GM18507 (cell line): ENCODE measurements around the gene ZRANB1.

Experiments used
- DNase-seq: peaks from one replicate; pipeline ENCODE4 v3.0.0; 2011; ENCODE audit warnings: low read depth; ENCODE audit not compliant: insufficient read length; ENCODE audit errors: extremely low spot score
- FAIRE-seq: peaks from 2 replicates; lab custom pipeline; 2011; peaks lifted over from hg19 to GRCh38; lab: Jason Lieb, UNC

The ZRANB1 gene

DNA sequence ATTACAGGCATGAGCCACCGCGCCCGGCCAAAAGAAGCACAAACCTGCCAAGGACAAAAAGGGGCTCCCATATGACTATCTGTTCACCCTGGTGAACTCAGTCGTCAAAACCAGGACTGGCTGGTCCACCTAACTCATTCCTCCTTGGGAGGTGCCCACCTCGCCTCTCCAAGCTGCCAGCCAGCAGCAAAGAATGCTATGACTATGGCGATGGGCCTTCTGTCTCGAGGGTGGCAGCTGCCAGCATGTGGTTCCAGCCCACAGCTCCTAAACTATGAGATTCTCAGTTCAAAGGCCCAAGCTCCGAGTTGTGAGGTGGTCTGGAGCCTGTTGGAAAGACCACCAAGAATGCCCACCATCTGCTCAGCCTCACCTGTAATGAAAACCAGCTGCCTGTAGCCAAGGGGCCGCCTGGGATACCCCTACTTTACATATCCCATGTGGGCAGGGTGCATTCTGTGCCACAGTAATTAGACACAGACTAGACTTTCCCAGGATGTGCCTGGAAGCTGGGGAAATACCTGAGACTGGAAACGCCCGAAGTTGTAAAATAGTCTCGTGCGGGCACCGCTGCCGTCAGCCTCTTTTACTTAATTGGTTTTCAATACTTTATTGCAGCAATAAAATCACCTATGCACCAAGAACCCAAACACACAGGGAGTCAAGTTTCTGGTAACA, 71.1 kb downstream of the ZRANB1 start:
- FAIRE-seq: no peak

GRCh38 chr10:125013529-125013872, 71.6 kb downstream of the ZRANB1 start:
- DNase-seq (no peak), FAIRE-seq (no peak)

More for the DNA sequence above, 71.1 kb downstream of the ZRANB1 start:
- no peak for DNase-seq

- FAIRE-seq: no peak
- DNase-seq: no peak
Observed at GRCh38 chr10:125014086-125014830, 72.3 kb downstream of the ZRANB1 start.

DNA sequence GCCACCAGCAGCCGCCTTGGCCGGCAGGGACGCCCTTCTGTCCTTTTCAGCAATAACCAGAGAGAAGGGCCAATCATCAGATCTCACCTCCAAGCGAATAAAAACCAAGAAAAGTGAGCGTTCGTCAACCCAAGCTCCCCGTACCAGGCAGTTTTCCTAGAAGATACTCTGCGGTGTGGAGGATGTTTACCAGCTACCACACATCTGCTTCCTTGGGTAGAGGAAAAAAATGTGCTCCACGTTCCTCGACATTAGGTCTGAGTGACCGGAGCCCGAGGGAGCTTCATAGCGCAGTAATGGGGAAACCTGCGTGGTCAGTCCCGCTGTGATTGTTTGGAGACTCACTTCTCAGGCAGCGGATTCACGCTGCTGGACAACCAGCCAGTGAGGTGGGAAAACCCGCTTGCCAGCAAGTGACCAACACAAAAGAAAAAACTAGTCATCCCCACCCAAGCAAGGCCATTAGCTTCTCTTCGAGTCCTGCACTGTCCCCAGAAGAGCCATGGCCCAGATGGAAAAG, 73.0 kb downstream of the ZRANB1 start:
- FAIRE-seq: no peak
- DNase-seq: no peak

DNA sequence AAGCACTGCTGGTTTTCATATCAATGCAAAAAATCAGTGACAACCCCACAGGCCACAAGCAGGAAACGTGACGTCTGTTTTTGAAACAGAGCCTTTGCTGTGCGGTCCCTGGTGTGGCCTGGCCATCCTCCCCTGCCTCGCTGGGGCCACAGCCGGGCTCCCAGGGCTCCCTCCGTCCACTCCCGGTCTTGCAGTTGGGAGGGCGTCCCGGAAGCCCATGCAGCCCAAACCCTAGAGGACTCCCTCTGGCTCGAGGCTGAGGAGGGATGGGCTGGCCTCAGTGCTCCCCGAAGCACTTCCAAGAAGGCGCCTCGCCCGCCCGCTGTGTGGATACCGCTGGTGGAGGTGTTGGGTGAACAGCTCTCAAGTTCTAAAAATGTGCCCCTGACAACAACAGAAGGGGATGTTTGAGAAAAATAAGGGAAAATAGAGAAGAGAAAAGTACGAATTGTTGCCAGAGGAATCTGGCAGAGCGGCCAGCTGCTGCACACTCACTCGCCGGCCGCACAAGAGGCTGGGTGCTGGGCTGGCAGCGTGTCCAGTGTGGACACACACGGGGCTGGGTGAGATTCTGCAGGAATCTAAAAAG, 73.5 kb downstream of the ZRANB1 start:
- FAIRE-seq: no peak
- no peak for DNase-seq

- FAIRE-seq (no peak), DNase-seq (no peak)
Observed at GRCh38 chr10:125016123-125016522, 74.2 kb downstream of the ZRANB1 start.

DNA sequence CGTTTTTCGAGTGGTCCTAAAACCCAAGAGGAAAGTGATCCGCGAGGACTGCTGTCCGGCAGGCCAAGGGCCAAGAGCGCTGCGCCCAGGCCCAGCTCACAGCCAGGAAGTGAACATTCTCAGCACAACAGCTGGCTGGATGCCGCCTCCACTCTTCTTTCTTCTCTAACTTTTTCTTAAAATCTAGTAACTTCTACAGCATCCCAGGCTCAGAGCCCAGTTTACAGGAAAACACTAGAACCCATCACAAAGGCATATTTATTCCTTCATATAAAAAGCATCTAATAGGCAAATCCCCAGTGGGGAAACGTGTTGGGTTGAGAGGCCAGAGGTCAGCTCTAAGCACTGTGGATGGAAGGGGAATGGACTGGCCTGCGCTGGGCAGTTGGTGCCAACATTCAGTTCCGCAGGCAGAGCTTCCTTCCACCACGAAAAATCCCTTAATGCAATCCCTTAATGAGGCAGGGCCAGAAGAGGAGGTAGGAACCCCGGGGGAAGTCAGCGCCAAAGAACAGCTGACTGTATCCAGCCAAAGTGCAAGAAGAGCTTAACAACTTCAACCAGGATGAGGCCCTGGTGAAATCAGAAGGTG, 74.8 kb downstream of the ZRANB1 start:
- no peak for DNase-seq
- no peak for FAIRE-seq

DNA sequence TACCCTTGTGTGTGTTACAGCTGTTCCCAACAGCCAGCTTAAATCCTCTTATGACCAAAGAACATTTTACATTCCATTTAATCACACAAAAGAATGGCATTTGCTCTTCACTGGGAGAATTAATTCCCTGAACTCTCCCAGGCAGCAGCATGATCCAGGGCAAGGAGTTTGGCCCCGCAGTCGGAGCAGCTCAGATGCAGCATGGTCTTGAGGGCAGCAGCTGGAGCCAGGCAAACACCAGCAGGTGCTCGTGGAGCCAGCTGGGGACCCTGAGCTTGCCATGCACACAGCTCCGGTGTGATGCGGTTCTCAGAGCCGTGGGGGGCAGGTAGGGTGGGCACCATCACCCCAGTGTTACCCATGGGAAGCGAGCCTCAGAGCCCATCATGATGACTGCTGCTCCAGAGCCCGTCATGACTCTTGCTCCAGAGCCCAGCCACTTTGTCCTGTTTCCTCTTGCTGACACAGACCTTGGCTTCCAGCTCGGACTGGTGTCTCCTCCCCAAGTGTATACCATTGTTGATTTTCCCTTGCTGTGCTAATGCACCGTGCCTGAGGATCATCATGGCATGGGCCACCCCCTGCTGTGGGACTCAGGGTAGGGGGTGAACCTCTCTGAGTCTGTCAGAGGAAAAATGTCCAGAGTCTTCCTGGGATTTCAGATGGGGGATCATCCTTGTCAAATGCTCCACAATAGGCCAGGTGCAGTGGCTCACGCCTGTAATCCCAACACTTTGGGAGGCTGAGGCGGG, 75.8 kb downstream of the ZRANB1 start:
- FAIRE-seq: no peak
- no peak for DNase-seq

GRCh38 chr10:125018576-125019143, 76.7 kb downstream of the ZRANB1 start:
- no peak for FAIRE-seq
- DNase-seq: no peak

DNA sequence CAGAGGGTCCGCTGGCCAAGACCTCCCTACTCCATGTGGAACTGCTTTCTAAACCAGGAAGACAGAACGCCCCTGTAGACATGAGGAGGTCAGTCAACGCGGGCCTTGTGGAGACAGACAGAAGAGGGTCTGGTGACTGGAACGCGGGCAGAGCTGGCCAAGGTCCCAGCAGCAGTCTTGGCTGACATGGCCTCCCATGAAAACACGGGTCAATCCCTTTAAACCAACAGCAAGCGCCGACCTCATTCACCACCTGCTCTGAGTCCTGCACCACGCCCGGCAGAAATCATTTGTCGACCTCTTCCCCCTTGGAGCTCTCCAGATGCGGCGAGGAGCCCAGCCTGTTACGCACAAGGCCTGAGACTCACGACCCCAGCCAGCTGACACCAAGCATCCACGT, 78.5 kb downstream of the ZRANB1 start:
- no peak for DNase-seq
- no peak for FAIRE-seq

DNA sequence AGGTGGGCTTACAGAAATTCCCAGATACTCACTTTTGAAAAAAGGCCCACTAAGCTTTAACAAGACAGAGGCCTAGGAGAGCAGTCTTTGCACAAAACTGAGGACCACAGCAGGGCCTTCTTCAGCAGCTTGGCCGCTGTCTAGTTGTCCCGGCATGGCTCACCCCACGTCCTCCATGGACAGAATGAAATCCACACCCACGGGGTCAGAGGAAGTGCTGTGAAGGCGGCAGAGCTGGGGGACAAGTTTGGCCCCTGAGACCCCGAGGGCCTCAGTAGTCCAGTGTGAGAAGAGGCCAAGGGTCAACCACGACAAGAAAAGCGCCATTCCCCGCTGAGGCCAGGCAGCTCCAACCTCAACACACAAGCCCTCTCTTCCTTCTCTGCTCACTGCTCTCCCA, 78.9 kb downstream of the ZRANB1 start:
- DNase-seq (no peak), FAIRE-seq (no peak)

DNA sequence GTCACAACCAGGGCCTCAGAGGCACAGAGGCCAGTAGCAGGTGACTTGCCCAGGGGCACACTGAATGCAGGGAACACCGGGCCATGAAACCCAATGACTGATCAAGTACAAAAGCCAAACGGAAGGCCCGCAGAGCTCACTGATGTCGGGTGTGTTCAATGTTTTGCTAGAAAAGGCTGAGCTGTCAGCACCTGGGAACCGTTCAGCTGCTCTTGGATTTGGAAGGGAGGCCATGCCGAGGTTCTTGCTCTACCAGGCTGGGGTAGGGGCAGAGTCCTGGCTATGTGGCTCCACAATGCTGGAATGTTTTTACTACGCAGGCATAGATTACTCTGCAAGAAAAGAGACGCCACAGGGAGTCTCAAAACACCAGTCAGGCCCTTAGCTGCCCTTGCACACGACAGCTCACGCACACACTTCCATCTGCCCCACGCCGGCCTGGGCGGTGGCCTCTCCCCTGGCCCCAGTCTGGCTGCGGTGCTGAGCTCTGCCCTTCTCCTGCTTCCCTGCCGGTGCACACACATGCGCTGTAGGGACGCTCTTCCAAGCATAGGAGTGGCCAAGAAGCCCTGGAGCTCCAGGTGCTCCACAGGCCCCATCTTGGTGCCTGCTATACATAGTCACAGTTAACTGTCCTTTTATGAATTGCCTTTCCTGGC, 79.9 kb downstream of the ZRANB1 start:
- DNase-seq (no peak), FAIRE-seq (no peak)

GRCh38 chr10:125022671-125023070, 80.7 kb downstream of the ZRANB1 start:
- FAIRE-seq: no peak
- DNase-seq: no peak

DNA sequence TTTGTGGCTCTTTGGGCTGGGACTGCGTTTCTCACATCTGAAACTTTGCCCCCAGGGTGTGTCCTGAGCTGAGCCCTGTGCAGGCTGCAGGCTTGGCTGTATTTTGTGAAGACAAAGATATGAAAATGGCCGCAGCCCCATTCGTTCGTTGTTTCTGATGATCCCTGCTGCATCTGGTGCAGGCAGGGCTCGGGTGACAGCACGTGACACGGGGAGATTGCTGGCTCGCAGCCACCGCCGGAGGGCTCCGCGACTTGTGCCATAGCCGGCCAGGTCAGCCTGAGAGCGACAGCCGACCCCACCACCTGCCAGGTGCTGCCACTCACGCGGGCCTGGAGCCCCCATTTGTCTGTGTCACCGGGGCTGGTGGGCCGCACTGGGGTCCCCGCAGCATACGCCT, 81.3 kb downstream of the ZRANB1 start:
- no peak for DNase-seq

DNA sequence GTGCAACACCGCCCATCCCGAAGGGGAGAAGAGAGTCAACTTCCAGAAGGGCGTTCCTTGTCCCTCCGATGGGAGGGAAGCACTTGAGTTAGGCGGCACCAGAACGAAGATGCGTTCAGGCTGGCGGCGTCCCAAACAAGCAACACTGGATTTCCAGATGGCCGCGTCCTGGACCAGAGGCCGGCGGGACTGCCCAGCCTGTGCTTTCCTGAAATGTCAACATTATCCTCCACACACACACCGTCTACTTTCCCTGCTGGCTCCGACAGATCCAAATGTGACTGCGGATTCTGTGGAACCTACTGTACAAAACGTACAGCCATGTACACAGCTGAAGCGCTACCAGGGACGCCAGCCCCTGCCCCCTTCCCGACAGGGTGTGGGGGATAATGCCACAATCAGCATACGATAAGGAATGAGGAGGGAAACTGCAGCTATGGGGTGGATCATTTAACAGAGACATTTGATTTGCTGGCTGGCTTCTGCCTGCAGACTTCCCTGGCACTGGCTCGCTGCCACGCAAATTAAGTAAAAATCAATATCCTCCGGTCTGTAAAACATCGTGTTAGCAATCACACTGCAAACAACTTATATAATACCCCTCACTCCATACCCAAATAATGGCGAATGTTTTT, 82.1 kb downstream of the ZRANB1 start:
- no peak for FAIRE-seq
- DNase-seq: no peak

More for the DNA sequence above, 81.3 kb downstream of the ZRANB1 start:
- no peak for FAIRE-seq

DNA sequence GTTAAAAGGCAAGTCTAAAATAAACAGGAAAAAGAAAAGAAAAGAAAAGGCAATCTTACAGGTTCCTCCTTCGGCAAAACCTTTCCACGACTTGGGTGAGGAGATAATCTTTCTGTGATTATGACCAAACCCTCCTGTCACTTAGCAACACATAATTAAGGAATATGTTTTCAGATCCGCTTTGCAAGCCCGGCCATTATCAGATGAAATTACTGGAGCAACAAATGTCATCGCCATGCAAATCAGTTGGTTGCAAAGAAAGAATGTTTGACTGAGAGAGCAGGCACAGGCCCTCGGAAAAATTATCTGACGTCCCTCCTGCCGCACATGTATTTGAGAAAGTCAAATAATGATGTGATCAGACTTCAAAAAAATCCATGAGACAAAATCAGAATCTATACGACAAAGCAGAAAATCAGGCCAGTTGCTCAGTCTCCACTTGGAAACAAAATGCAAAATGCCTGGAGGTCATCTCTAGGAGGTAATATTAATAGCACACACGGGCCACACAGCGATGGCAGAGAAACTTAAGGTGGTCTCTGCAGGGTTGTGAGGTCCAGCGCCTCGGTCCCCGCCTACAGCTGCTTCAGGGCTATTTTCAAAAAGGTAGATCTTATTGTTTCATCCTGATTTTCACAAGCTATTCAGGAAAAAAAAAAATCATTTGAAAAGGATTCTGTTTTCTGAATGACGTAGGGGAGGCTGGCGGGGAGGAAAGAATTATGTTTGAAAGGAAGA, 82.7 kb downstream of the ZRANB1 start:
- FAIRE-seq (no peak), DNase-seq (no peak)

DNA sequence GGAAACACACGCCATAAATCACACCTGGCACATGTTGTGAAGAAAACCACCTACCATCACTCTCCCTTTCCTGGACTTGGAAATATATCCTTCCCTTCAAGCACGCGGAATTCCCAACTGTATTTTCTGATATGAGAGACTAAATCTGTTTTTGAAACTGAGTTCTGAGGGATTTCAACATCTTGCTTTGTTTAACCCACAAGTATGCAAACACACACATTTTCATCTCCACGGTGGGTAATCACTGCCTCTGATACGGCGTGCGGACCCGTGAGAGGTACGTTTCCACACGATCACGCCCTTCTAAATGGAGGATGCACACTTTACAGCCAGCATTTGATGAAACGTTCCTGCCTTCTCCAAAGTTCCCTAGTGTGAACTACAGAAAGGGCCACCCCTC, 83.4 kb downstream of the ZRANB1 start:
- FAIRE-seq (no peak), DNase-seq (no peak)
